Prostate gland (tissue), 2 donors: ENCODE measurements around the gene EPHA5. TPM values are rescaled to one million over a fixed set of nuclear protein-coding genes. Genes with fewer than 3 reads are reported as not detected.

Source experiments
- DNase-seq: peaks from one replicate; pipeline ENCODE4 v3.0.0-alpha.2; 2019; ENCODE audit warnings: low spot score
- H3K27ac ChIP-seq, 2 donors: fragments of 200-600 bp; sonication (generic); 2 replicates each; pipeline ENCODE4 v1.5.1; 2017 to 2019
- H3K27me3 ChIP-seq: fragments of 200-600 bp; sonication (generic); replicated peaks from 2 replicates; pipeline ENCODE4 v1.5.1; 2019; ENCODE audit not compliant: insufficient read depth
- H3K36me3 ChIP-seq, 2 donors: fragments of 200-600 bp; sonication (generic); 1 replicate in 1 of 2; 2 replicates in 1 of 2; pipeline versions ENCODE4 v1.5.1 to v1.8.1; 2017 to 2019
- H3K4me1 ChIP-seq: fragments of 200-600 bp; sonication (generic); replicated peaks from 2 replicates; pipeline ENCODE4 v1.5.1; 2019
- H3K4me3 ChIP-seq, 2 donors: fragments of 200-600 bp; sonication (generic); 2 replicates each; pipeline ENCODE4 v1.5.1; 2017 to 2019
- H3K9me3 ChIP-seq: fragments of 200-600 bp; sonication (generic); 2 replicates; pipeline ENCODE4 v1.5.1; 2017
- POLR2A ChIP-seq: fragments of 450-650 bp; IDR thresholded peaks from one replicate; pipeline ENCODE4 v1.6.1; 2016; ENCODE audit warnings: antibody characterized with exemption, mild to moderate bottlenecking
- POLR2AphosphoS5 ChIP-seq: sonication (generic); formaldehyde crosslinking; IDR thresholded peaks from one replicate; pipeline ENCODE4 v1.6.1; 2017; ENCODE audit warnings: antibody characterized with exemption
- WGBS: methylation state at CpG from one replicate; pipeline ENCODE4 v1.1.5; 2018; 5-methylcytosine and 5-hydroxymethylcytosine counted together
- intact Hi-C: fragments of 100-400 bp; cut with DNase I; formaldehyde crosslinking; loops from one replicate; pipeline ENCODE4 v1.14.2; 2022
- total RNA-seq, 2 donors: library from RNA; depleted of rRNA; stranded (reverse); fragments of >200 nt; gene quantifications; one replicate each; pipeline ENCODE4 v1.1.0, GENCODE V29; 2016
- TF ChIP-seq, protein P1 (sequence below), 4 experiments: fragments of 200-600 bp in 2 of 4; fragments of 450-650 bp in 2 of 4; sonication (generic) in 2 of 4; IDR thresholded peaks; 1 replicate in 3 of 4; 2 replicates in 1 of 4; pipeline ENCODE4 v1.5.1; 2016 to 2019; ENCODE audit warnings: antibody characterized with exemption in 4 of 4, mild to moderate bottlenecking in 2 of 4, moderate library complexity in 2 of 4

Gene EPHA5
- total RNA-seq, 2 donors from 2014 or later, result 2.2 to 11.0 TPM

DNA sequence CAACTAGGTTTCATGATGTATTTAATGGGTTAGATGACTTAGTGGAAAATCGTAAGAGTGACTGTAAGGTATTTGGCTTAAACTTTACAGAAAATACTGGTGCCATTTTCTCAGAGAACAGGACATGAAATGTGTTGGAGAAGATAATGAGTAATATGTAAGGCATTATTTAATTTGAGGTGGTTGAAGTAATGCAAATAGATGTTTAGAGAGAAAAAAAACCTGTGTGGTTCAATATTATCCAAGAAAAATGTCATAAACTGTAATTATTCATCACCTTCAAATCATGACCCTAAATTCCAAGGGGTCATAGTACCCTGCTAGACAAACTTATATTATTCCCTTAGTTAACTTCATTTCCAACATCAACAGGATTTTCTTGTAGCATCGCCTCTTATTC lies 171.7 kb downstream of the EPHA5 start:
- Histone ChIP-seq H3K36me3 (no peaks in the 10 kb centered on the region), H3K27ac (no peak overlapping the region), H3K27me3 (no peaks in the 10 kb centered on the region), H3K9me3 (no peaks in the 10 kb centered on the region), H3K4me3 (no peak overlapping the region), H3K4me1 (no peaks in the 10 kb centered on the region)
- TF ChIP-seq POLR2AphosphoS5 (no peak), POLR2A (no peak)
- TF ChIP-seq, protein P1, sequence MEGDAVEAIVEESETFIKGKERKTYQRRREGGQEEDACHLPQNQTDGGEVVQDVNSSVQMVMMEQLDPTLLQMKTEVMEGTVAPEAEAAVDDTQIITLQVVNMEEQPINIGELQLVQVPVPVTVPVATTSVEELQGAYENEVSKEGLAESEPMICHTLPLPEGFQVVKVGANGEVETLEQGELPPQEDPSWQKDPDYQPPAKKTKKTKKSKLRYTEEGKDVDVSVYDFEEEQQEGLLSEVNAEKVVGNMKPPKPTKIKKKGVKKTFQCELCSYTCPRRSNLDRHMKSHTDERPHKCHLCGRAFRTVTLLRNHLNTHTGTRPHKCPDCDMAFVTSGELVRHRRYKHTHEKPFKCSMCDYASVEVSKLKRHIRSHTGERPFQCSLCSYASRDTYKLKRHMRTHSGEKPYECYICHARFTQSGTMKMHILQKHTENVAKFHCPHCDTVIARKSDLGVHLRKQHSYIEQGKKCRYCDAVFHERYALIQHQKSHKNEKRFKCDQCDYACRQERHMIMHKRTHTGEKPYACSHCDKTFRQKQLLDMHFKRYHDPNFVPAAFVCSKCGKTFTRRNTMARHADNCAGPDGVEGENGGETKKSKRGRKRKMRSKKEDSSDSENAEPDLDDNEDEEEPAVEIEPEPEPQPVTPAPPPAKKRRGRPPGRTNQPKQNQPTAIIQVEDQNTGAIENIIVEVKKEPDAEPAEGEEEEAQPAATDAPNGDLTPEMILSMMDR (IDR thresholded peaks at IDR 0.05), result no peak
- DNase-seq, result no peak
- intact Hi-C loops, result no loop called here
- WGBS, result 78% methylated on average over 2 of the region's 2 CpGs

DNA sequence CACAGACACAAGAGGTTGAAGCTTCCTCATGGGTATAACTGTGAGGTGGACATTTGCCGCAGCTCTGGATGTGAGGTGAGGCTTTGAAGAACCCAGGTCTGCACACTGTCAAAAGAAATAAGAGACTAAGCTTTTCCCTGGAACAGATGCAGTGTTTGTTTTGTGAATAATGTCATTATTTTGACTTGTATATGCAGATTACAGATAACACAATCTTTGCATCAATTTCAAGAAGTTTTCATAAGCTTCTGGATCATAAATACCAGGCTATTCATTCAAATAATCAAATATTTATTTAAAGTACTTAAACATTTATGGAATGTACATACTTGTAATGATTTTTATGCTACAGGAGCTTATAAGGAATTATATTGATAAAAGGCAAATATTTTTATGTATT lies 174.8 kb downstream of the EPHA5 start:
- H3K27me3 ChIP-seq, result no peaks in the 10 kb centered on the region
- H3K4me3 ChIP-seq, result no peak overlapping the region
- no peaks in the 10 kb centered on the region for H3K4me1 ChIP-seq
- 95% methylated on average over 1 of the region's 1 CpG for WGBS
- intact Hi-C loops, result no loop called here
- H3K27ac ChIP-seq, result no peak overlapping the region
- no peaks in the 10 kb centered on the region for H3K9me3 ChIP-seq
- no peaks in the 10 kb centered on the region for H3K36me3 ChIP-seq
- no peak for TF ChIP-seq POLR2A
- no peak for TF ChIP-seq POLR2AphosphoS5
- TF ChIP-seq, protein P1 (IDR thresholded peaks at IDR 0.05), result no peak
- no peak for DNase-seq

DNA sequence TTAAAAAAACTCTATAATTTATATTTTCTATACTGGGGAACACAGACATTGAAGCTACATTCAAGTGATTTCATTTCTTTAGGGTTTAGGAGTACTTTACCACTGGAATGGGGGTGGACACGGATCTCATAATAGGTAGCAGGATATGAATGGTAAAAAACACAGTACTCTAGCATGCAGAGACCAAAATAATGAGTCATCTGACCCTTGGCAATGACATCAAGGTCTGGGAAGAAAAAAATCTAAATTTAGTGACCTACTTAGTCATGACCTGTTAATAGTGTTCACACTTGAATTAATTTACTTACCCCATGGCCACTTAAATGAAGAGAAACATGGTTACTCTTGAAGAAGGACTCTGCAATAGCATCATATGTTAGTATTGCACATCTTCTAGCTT lies 187.9 kb downstream of the EPHA5 start:
- no peaks in the 10 kb centered on the region for H3K36me3 ChIP-seq
- WGBS, result 87% methylated on average over 1 of the region's 1 CpG
- TF ChIP-seq POLR2AphosphoS5 (no peak), POLR2A (no peak)
- TF ChIP-seq, protein P1 (IDR thresholded peaks at IDR 0.05), result no peak
- no peak overlapping the region for H3K27ac ChIP-seq
- no peaks in the 10 kb centered on the region for H3K4me1 ChIP-seq
- H3K27me3 ChIP-seq, result no peaks in the 10 kb centered on the region
- DNase-seq, result no peak
- intact Hi-C loops, result no loop called here
- no peak overlapping the region for H3K4me3 ChIP-seq
- H3K9me3 ChIP-seq, result no peaks in the 10 kb centered on the region

DNA sequence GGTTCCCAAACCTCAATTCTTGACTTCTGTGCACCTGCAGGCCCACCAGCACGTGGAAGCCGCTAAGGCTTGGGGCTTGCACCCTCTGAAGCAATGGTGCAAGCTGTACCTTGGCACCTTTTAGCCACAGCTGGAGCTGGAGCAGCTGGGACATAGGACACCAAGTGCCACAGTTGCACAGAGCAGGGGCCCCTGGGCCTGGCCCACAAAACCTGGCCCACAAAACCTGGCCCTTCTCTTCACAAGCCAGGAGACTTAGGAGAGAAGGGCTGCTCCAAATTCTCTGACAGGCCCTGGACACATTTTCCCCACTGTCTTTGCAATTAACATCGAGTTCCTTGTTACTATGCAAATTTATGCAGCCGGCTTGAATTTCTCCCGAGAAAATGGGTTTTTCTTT lies 197.8 kb downstream of the EPHA5 start:
- TF ChIP-seq POLR2A (no peak), POLR2AphosphoS5 (no peak)
- TF ChIP-seq, protein P1 (IDR thresholded peaks at IDR 0.05), result no peak
- 88% methylated on average over 5 of the region's 5 CpGs for WGBS
- Histone ChIP-seq H3K4me1 (no peaks in the 10 kb centered on the region), H3K27ac (no peak overlapping the region), H3K4me3 (no peak overlapping the region), H3K27me3 (no peaks in the 10 kb centered on the region), H3K36me3 (no peaks in the 10 kb centered on the region), H3K9me3 (no peaks in the 10 kb centered on the region)
- intact Hi-C loops, result no loop called here
- no peak for DNase-seq

DNA sequence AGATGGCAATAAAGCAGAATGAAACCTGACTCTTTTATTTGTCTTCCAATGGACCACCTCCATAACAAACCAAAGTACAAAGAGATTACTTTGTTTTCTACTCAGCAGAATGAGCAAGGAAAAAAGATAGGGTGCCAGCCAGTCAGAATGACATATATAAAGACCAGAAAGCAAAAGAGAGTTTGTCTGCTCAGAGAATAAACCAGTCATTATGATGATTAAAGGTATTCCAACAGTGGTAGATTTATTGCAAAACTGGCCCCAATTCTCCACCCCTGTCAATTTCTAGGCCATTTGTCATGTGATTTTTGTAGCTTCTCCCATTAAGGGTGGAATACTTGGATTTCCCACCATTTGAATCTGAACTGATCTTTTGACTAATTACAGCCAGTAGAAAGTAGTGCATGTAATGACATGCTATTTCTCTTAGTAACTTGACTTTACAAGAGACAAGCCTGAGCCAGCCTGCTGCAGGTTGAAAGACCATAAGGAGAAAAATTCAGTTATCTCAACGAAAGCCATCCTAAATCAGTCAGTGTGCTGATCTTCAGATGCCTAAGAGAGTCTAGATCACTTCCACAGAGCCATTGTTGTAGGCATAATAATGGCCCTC lies 203.1 kb downstream of the EPHA5 start:
- 34% methylated on average over 1 of the region's 1 CpG for WGBS
- H3K36me3 ChIP-seq, result no peaks in the 10 kb centered on the region
- no peaks in the 10 kb centered on the region for H3K4me1 ChIP-seq
- H3K9me3 ChIP-seq, result no peaks in the 10 kb centered on the region
- DNase-seq, result no peak
- no peak overlapping the region for H3K4me3 ChIP-seq
- TF ChIP-seq POLR2A (no peak), POLR2AphosphoS5 (no peak)
- TF ChIP-seq, protein P1 (IDR thresholded peaks at IDR 0.05), result no peak
- intact Hi-C loops, result no loop called here
- no peak overlapping the region for H3K27ac ChIP-seq
- H3K27me3 ChIP-seq, result no peaks in the 10 kb centered on the region
